Midbrain (tissue), 1 donor: Measurements from ENCODE around the gene SH3BP5.

ENCODE experiments used
- DNase-seq: peaks from one replicate; lab custom pipeline; 2025; lab: John Stamatoyannopoulos, UW

The SH3BP5 gene

DNA sequence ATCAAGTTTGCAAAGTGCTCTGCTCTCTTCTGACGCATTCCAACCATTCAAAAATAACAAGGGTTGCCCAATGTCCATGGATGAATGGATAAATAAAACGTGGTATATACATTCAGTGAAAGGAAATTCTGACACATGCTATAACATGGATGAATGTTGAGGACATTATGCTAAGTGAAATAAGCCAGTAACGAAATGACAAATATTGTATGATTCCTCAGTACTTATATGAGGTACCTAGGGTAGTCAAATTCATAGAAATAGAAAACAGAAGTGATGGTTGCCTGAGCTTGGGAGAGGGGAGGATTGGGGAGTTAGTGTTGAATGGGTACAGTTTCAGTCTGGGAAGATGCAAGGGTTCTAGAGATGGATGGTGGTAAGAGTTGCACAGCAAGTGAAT lies 33.9 kb downstream of the SH3BP5 start:
- no peak for DNase-seq

- no peak for DNase-seq
These were observed 34.6 kb downstream of the SH3BP5 start for GRCh38 chr3:15297608-15298350.

- DNase-seq, result no peak
These were observed 36.9 kb downstream of the SH3BP5 start for GRCh38 chr3:15295506-15295905.

GRCh38 chr3:15294929-15295328 lies 37.5 kb downstream of the SH3BP5 start:
- DNase-seq, result no peak

- DNase-seq, result no peak
These were observed 39.4 kb downstream of the SH3BP5 start for GRCh38 chr3:15292765-15293522.

- no peak for DNase-seq
These were observed 40.5 kb downstream of the SH3BP5 start for GRCh38 chr3:15291589-15292541.

DNA sequence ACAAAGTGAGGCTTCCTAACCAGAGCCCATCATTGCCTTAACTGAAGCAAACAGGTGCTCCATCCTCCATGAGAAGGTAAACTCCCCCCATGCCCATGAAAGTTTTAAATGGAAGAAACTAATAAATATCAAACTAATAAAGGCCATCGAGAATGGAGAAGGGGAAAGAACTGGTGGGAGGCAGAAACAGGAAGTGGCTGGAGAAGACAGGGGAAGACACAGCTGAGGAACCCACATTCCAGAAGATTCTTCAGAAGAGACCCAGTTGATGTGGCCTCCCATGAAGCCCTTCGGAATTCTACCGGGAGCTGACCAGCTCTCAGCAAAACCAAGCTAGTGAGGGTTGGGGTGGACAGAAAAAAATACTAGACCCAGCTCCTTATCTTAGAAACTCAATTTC lies 41.6 kb downstream of the SH3BP5 start:
- no peak for DNase-seq

- DNase-seq, result no peak
These were observed 42.7 kb downstream of the SH3BP5 start for GRCh38 chr3:15289661-15290060.

DNA sequence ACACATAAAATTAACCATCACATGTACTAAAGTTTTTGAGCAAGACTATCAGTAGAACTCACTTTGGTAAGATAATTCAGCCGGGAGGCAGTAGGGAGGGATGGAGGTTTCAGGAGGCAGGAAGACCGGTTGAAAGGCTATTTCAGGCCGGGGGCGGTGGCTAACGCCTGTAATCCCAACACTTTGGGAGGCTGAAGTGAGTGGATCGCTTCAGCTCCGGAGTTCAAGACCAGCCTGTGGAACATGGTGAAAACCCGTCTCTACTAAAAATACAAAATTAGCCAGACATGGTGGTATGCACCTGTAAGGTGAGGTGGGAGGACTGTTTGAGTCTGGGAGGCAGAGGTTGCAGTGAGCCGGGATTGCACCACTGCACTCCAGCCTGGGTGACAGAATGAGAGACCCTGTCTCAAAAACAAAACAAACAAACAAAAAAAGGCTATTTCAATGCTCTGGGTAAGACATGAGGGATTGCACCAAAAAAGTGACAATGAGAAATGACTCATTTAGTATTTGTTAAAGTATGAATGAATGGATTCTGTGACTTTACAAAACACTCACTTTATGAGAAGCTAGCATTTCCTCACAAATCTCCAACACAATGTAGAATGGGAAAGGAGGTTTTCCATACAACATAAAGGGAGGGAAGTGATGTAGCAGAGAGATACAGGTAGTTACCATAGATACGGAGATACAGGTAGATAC lies 43.9 kb downstream of the SH3BP5 start:
- DNase-seq, result no peak

GRCh38 chr3:15287565-15288330 lies 44.6 kb downstream of the SH3BP5 start:
- DNase-seq, result no peak

- no peak for DNase-seq
These were observed 46.4 kb downstream of the SH3BP5 start for GRCh38 chr3:15286022-15286421.

GRCh38 chr3:15284121-15284889 lies 48.1 kb downstream of the SH3BP5 start:
- DNase-seq, result no peak

GRCh38 chr3:15283702-15284101 lies 48.7 kb downstream of the SH3BP5 start:
- DNase-seq, result no peak

DNA sequence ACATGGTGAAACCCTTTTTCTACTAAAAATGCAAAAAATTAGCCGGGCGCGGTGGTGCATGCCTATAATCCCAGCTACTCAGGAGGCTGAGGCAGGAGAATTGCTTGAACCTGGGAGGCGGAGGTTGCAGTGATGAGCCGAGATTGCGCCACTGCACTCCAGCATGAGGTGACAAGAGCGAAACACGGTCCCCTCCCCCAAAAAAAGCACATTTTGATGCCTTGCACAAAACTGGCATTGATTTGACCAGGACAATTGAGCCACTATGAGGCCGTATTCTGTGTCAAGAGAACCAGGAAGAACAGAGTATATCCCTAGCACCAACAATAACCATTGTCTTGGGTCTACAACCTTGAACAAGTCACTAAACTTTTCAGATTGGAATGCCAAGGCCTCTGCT lies 50.6 kb downstream of the SH3BP5 start:
- peak; percentile 72 for DNase-seq

DNA sequence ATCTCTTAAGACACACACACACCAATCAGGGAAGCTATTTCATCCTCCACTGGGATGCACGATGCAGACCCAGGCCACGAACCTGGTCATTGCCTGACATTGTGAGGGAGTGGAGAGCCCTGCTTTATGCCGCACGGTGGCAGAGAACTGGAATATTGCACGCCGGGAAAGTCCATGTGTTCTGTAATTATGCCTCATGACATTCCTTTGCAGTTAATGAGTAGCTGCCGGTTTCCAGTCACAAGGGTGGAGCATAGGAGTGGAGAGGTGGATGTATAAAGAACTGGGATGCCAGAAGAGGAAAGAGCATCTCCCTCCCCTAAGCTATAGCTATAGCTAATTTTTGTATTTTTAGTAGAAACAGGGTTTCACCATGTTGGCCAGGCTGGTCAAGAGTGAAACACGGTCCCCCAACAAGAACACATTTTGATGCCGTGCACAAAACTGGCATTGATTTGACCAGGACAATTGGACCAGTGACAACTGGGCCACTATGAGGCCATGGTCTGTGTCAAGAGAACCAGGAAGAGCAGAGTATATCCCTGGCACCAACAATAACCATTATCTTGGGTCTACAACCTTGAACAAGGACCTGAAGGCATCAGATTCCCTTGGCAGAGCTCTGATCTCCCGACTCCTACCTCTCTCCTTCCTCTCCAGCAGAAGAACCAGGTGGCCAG lies 51.4 kb downstream of the SH3BP5 start:
- DNase-seq, result peak; percentile 16

- DNase-seq, result no peak
These were observed 52.5 kb downstream of the SH3BP5 start for GRCh38 chr3:15279671-15280402.

DNA sequence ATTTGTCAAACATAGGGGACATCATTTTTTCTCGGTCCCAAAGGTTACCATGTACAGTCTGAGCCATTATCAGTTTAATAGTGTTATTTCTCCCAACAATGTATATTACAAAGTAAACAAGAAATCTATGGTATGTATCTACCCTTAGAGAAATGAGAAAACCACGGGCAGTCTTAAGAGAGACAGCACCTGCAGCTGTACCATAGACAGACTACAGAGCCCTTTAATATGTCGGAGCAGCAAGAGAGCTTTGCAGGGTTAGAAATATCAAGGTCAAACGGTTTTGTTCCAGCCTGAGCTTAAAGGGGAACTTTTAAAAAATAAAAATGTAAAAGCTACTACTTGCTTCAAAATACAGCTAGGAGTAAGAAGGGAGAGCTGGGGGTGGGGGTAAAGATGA lies 53.2 kb downstream of the SH3BP5 start:
- no peak for DNase-seq

GRCh38 chr3:15277861-15278500 lies 54.4 kb downstream of the SH3BP5 start:
- DNase-seq, result no peak
